Astrocyte (in vitro differentiated cells and primary cell): ENCODE measurements around the gene ADARB2.

Source experiments
- EZH2 ChIP-seq: IDR thresholded peaks from 2 replicates; pipeline ENCODE4 v1.6.1; 2012; ENCODE audit warnings: mild to moderate bottlenecking, low read length, inconsistent platforms; ENCODE audit not compliant: insufficient read depth
- TF ChIP-seq, protein P1 (sequence below): IDR thresholded peaks from 2 replicates; pipeline ENCODE4 v1.5.1; 2011; ENCODE audit warnings: low read depth, mild to moderate bottlenecking, inconsistent platforms, low read length, moderate library complexity; ENCODE audit not compliant: insufficient read depth

- TF ChIP-seq, protein P1, sequence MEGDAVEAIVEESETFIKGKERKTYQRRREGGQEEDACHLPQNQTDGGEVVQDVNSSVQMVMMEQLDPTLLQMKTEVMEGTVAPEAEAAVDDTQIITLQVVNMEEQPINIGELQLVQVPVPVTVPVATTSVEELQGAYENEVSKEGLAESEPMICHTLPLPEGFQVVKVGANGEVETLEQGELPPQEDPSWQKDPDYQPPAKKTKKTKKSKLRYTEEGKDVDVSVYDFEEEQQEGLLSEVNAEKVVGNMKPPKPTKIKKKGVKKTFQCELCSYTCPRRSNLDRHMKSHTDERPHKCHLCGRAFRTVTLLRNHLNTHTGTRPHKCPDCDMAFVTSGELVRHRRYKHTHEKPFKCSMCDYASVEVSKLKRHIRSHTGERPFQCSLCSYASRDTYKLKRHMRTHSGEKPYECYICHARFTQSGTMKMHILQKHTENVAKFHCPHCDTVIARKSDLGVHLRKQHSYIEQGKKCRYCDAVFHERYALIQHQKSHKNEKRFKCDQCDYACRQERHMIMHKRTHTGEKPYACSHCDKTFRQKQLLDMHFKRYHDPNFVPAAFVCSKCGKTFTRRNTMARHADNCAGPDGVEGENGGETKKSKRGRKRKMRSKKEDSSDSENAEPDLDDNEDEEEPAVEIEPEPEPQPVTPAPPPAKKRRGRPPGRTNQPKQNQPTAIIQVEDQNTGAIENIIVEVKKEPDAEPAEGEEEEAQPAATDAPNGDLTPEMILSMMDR, result no peak
- no peak for TF ChIP-seq EZH2
Observed at GRCh38 chr10:1257274-1257673, 480.1 kb downstream of the ADARB2 start.
